Thyroid gland (tissue), 4 donors: ENCODE measurements around the gene NEK6. TPM values are rescaled to one million over a fixed set of nuclear protein-coding genes. Genes with fewer than 3 reads are reported as not detected.

Experiments used
- DNase-seq, 2 donors: peaks; one replicate each; pipeline ENCODE4 v3.0.0-alpha.2; 2019
- H3K27ac ChIP-seq, 3 donors: fragments of 200-600 bp; sonication (generic); 1 replicate in 2 of 3; 2 replicates in 1 of 3; pipeline ENCODE4 v1.5.1; 2016 to 2019; ENCODE audit warnings: mild to moderate bottlenecking in 1 of 3, moderate library complexity in 1 of 3
- H3K27me3 ChIP-seq: fragments of 200-600 bp; sonication (generic); one replicate; pipeline ENCODE4 v1.5.1; 2019
- H3K36me3 ChIP-seq, 2 donors: fragments of 200-600 bp; sonication (generic); one replicate each; pipeline ENCODE4 v1.5.1; 2016 to 2019
- H3K4me1 ChIP-seq, 2 donors: fragments of 200-600 bp; sonication (generic); one replicate each; pipeline ENCODE4 v1.5.1; 2017 to 2019
- H3K4me3 ChIP-seq, 3 donors: fragments of 200-600 bp; sonication (generic); replicated peaks in 1 of 3; 1 replicate in 2 of 3; 2 replicates in 1 of 3; pipeline ENCODE4 v1.5.1; 2016; ENCODE audit warnings: mild to moderate bottlenecking in 1 of 3
- H3K9me3 ChIP-seq: fragments of 200-600 bp; sonication (generic); one replicate; pipeline ENCODE4 v1.5.1; 2017
- POLR2A ChIP-seq, 2 donors: fragments of 450-650 bp; IDR thresholded peaks; one replicate each; pipeline ENCODE4 v1.6.1; 2017; ENCODE audit warnings: antibody characterized with exemption in 2 of 2, mild to moderate bottlenecking in 2 of 2, moderate library complexity in 1 of 2
- WGBS, 2 donors: methylation state at CpG; one replicate each; pipeline ENCODE4 v1.1.5; 2017; 5-methylcytosine and 5-hydroxymethylcytosine counted together
- intact Hi-C: fragments of 100-400 bp; cut with DNase I; formaldehyde crosslinking; loops from one replicate; pipeline ENCODE4 v1.15.1; 2023
- total RNA-seq, 4 donors: library from RNA; depleted of rRNA; stranded (reverse); fragments of >200 nt; gene quantifications; one replicate each; pipeline ENCODE4 v1.2.3, GENCODE V29; 2016
- TF ChIP-seq, protein P1 (sequence below), 6 experiments: fragments of 200-600 bp in 3 of 6; fragments of 450-650 bp in 3 of 6; sonication (generic) in 3 of 6; IDR thresholded peaks; one replicate each; pipeline ENCODE4 v1.5.1; 2016 to 2019; ENCODE audit warnings: antibody characterized with exemption in 6 of 6, mild to moderate bottlenecking in 2 of 6, inconsistent platforms in 1 of 6, moderate library complexity in 1 of 6

NEK6 gene
- total RNA-seq, 4 donors from 2014 or later: 10.7 to 12.8 (median 11.0) TPM

DNA sequence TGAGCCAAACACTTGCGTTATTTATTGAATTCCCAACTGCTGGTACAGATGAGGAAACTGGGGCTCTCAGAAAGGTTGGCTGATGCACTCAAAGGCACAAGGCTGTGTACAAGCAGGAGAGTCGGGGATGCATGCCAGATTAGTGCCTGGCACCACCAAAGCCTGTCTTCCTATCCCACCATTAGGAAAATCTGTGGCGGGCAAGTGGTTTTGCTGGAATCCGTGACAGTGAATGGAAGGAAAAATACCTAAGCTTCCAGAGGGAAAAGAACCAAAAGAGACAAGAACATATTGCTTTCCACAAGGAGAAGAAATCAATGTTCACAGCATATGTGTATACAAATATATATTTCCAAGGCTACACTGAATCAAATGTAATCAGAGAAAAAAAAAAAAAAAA, 106.4 kb downstream of the NEK6 start:
- no peaks in the 10 kb centered on the region for H3K9me3 ChIP-seq
- intact Hi-C loops: no loop called here
- peaks cover 0 to 3% of the 10 kb centered on the region in 2 donors for H3K4me1 ChIP-seq
- H3K4me3 ChIP-seq: no peak overlapping the region
- no peaks in the 10 kb centered on the region for H3K36me3 ChIP-seq
- DNase-seq: no peak
- TF ChIP-seq POLR2A (IDR thresholded peaks at IDR 0.05): no peak
- TF ChIP-seq, protein P1, sequence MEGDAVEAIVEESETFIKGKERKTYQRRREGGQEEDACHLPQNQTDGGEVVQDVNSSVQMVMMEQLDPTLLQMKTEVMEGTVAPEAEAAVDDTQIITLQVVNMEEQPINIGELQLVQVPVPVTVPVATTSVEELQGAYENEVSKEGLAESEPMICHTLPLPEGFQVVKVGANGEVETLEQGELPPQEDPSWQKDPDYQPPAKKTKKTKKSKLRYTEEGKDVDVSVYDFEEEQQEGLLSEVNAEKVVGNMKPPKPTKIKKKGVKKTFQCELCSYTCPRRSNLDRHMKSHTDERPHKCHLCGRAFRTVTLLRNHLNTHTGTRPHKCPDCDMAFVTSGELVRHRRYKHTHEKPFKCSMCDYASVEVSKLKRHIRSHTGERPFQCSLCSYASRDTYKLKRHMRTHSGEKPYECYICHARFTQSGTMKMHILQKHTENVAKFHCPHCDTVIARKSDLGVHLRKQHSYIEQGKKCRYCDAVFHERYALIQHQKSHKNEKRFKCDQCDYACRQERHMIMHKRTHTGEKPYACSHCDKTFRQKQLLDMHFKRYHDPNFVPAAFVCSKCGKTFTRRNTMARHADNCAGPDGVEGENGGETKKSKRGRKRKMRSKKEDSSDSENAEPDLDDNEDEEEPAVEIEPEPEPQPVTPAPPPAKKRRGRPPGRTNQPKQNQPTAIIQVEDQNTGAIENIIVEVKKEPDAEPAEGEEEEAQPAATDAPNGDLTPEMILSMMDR (IDR thresholded peaks at IDR 0.05): no peak
- 95 to 96% methylated on average over 4 of the region's 4 CpGs for WGBS, 2 donors
- H3K27ac ChIP-seq: no peak overlapping the region
- no peaks in the 10 kb centered on the region for H3K27me3 ChIP-seq

- intact Hi-C loops: no loop called here
- Histone ChIP-seq H3K27ac (no peak overlapping the region), H3K9me3 (no peaks in the 10 kb centered on the region), H3K27me3 (no peaks in the 10 kb centered on the region), H3K4me3 (no peak overlapping the region), H3K4me1 (peaks cover 0 to 3% of the 10 kb centered on the region in 2 donors), H3K36me3 (no peaks in the 10 kb centered on the region)
- TF ChIP-seq, protein P1 (IDR thresholded peaks at IDR 0.05): no peak
- TF ChIP-seq POLR2A (IDR thresholded peaks at IDR 0.05): no peak
- WGBS, 2 donors: 93 to 96% methylated on average over 8 of the region's 8 CpGs
- DNase-seq: no peak
These were observed 107.3 kb downstream of the NEK6 start for GRCh38 chr9:124365036-124365435.

DNA sequence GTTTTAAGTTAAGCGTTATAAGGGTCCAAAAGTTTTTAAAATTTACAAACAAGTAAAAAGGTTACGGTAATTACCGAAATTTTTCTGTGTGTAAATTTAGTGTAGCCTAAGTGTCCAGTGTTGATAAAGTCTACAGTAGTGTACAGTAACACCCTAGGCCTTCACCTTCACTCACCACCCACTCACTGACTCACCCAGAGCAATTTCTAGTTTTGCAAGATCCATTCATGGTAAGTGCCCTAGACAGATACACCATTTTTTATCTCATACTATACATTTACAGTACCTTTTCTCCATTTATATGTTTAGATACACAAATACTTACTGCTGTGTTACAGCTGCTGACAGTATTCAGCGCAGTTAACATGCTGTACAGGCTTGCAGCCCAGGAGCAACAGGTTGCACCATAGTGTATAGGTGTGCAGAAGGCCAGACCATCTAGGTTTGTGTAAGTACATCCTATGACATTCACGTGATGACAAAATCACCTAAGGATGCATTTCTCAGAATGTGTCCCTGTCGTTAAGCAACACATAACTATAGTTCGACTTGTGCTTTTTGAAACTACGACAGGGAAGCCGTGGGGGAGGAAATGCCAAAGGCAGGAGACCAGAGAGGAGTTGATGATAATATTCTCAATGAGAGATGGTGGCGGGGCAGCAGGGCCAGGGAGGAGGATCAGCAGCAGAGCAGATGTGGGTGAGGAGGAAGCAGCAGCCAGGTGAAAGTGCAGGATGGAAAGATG, 108.9 kb downstream of the NEK6 start:
- no peaks in the 10 kb centered on the region for H3K9me3 ChIP-seq
- WGBS, 2 donors: 91 to 92% methylated on average over 10 of the region's 10 CpGs
- H3K27ac ChIP-seq: no peak overlapping the region
- peaks cover 0 to 3% of the 10 kb centered on the region in 2 donors for H3K4me1 ChIP-seq
- no peak overlapping the region for H3K4me3 ChIP-seq
- no peak for DNase-seq
- H3K36me3 ChIP-seq: no peaks in the 10 kb centered on the region
- TF ChIP-seq, protein P1 (IDR thresholded peaks at IDR 0.05): no peak
- no peak for TF ChIP-seq POLR2A (IDR thresholded peaks at IDR 0.05)
- intact Hi-C loops: no loop called here
- H3K27me3 ChIP-seq: no peaks in the 10 kb centered on the region

GRCh38 chr9:124368692-124369091, 110.9 kb downstream of the NEK6 start:
- no peaks in the 10 kb centered on the region for H3K9me3 ChIP-seq
- intact Hi-C loops: no loop called here
- H3K4me1 ChIP-seq: peaks cover 0 to 3% of the 10 kb centered on the region in 2 donors
- no peaks in the 10 kb centered on the region for H3K36me3 ChIP-seq
- H3K27ac ChIP-seq: no peak overlapping the region
- H3K4me3 ChIP-seq: no peak overlapping the region
- TF ChIP-seq, protein P1 (IDR thresholded peaks at IDR 0.05): no peak
- no peak for TF ChIP-seq POLR2A (IDR thresholded peaks at IDR 0.05)
- WGBS, 2 donors: 40 to 55% methylated on average over 3 of the region's 3 CpGs
- no peak for DNase-seq
- H3K27me3 ChIP-seq: no peaks in the 10 kb centered on the region

GRCh38 chr9:124369231-124369797, 111.6 kb downstream of the NEK6 start:
- peaks cover 0 to 3% of the 10 kb centered on the region in 2 donors for H3K4me1 ChIP-seq
- DNase-seq: no peak
- H3K27ac ChIP-seq: no peak overlapping the region
- WGBS, 2 donors: 83 to 87% methylated on average over 9 of the region's 9 CpGs
- H3K27me3 ChIP-seq: no peaks in the 10 kb centered on the region
- TF ChIP-seq, protein P1 (IDR thresholded peaks at IDR 0.05): no peak
- TF ChIP-seq POLR2A (IDR thresholded peaks at IDR 0.05): no peak
- no peak overlapping the region for H3K4me3 ChIP-seq
- no peaks in the 10 kb centered on the region for H3K36me3 ChIP-seq
- intact Hi-C loops: no loop called here
- no peaks in the 10 kb centered on the region for H3K9me3 ChIP-seq
